HepG2 (cell line): ENCODE data around the gene CYBC1. TPM values are rescaled to one million over a fixed set of nuclear protein-coding genes. Genes with fewer than 3 reads are reported as not detected.
A peak's percentile ranks its signal among the peaks of the same experiment; 100 is the strongest.
"Not testable (repeated sequence)": the region's sequence is repeated elsewhere in the genome, so short reads cannot be mapped to it uniquely, and the experiment has no call there.

Experiments
- ATAC-seq: fragments of 200-7000 bp; cut with Tn5 transposase; 3 replicates; pipeline ENCODE4 v1.9.1; 2020; ENCODE audit warnings: mild to moderate bottlenecking, moderate library complexity
- BruUV-seq: library from RNA; stranded (reverse); fragments of 400-500 nt; replicated peaks from 2 replicates; lab custom pipeline; 2021; lab: Mats Ljungman, UMichigan
- CTCF ChIA-PET: fragments of 300-600 bp; formaldehyde crosslinking; extraction: SDS; loops from one replicate; lab custom pipeline; 2021; ENCODE audit warnings: low total read pairs, inconsistent platforms, low intra/inter-chr PET ratio; lab: Yijun Ruan, JAX
- POLR2A ChIA-PET: fragments of 350-600 bp; sonication (Branson Sonifier 250); formaldehyde crosslinking; loops from one replicate; lab custom pipeline; 2020; ENCODE audit warnings: antibody characterized with exemption, inconsistent platforms; lab: Yijun Ruan, JAX
- DNase-seq: peaks from one replicate; pipeline ENCODE4 v3.0.0-alpha.2; 2015; ENCODE audit warnings: low spot score
- FAIRE-seq: peaks from 3 replicates; lab custom pipeline; 2011; peaks lifted over from hg19 to GRCh38; lab: Jason Lieb, UNC
- H2AFZ ChIP-seq: one replicate; pipeline ENCODE4 v1.6.1; 2011; ENCODE audit warnings: low read length, inconsistent platforms
- H3K27ac ChIP-seq: fragments of 300-600 bp; 3 replicates; pipeline ENCODE4 v1.8.0; 2011; ENCODE audit warnings: mixed run types, mild to moderate bottlenecking, mixed read lengths, low read length, inconsistent platforms; ENCODE audit not compliant: insufficient read depth; ENCODE audit errors: extremely low read length
- H3K27me3 ChIP-seq, 2 experiments: fragments of 200-600 bp in 1 of 2; 2 replicates in 1 of 2; 3 replicates in 1 of 2; pipeline versions ENCODE4 v1.6.0 to v1.8.0; 2011; ENCODE audit warnings: low read length in 2 of 2, mild to moderate bottlenecking in 2 of 2, moderate library complexity in 2 of 2, inconsistent platforms in 1 of 2; ENCODE audit not compliant: insufficient read depth in 2 of 2, control insufficient read depth in 1 of 2
- H3K36me3 ChIP-seq, 2 experiments: fragments of 200-600 bp in 1 of 2; replicated peaks in 1 of 2; 2 replicates in 1 of 2; 3 replicates in 1 of 2; pipeline versions ENCODE4 v1.5.1 to v1.8.0; 2011; ENCODE audit warnings: low read length in 2 of 2, inconsistent platforms in 1 of 2; ENCODE audit not compliant: insufficient read depth in 2 of 2, control insufficient read depth in 1 of 2
- H3K4me1 ChIP-seq: 2 replicates; pipeline ENCODE4 v1.5.1; 2012; ENCODE audit warnings: low read length, inconsistent platforms; ENCODE audit not compliant: insufficient read depth
- H3K4me2 ChIP-seq: 2 replicates; pipeline ENCODE4 v1.6.0; 2011; ENCODE audit warnings: low read depth, low read length, inconsistent platforms
- H3K4me3 ChIP-seq, 3 experiments: fragments of 200-600 bp in 1 of 3; sonication (generic), shearing (Covaris generic) in 1 of 3; replicated peaks in 1 of 3; 2 replicates each; pipeline ENCODE4 v1.5.1; 2011 to 2016; ENCODE audit warnings: low read length in 3 of 3, inconsistent platforms in 2 of 3, low read depth in 2 of 3, mild to moderate bottlenecking in 2 of 3, control low read depth in 1 of 3, mixed read lengths in 1 of 3; ENCODE audit not compliant: insufficient read depth in 1 of 3
- H3K79me2 ChIP-seq: one replicate; pipeline ENCODE4 v1.6.1; 2011; ENCODE audit warnings: low read length, inconsistent platforms; ENCODE audit not compliant: insufficient read depth
- H3K9ac ChIP-seq: 2 replicates; pipeline ENCODE4 v1.6.0; 2011; ENCODE audit warnings: mild to moderate bottlenecking, low read depth, low read length, inconsistent platforms; ENCODE audit not compliant: insufficient read depth
- H3K9me3 ChIP-seq: 2 replicates; pipeline ENCODE4 v1.5.1; 2012; ENCODE audit warnings: mild to moderate bottlenecking, low read length
- H4K20me1 ChIP-seq: 2 replicates; pipeline ENCODE4 v1.6.0; 2011; ENCODE audit warnings: inconsistent platforms, mild to moderate bottlenecking, low read length, moderate library complexity; ENCODE audit not compliant: insufficient read depth
- ZNF709 ChIP-seq: sonication (generic); formaldehyde crosslinking; IDR thresholded peaks from 2 replicates; pipeline ENCODE4 v1.5.0; 2020; ENCODE audit warnings: mild to moderate bottlenecking, missing genetic modification reagents
- ZNF790 ChIP-seq: sonication (generic); formaldehyde crosslinking; IDR thresholded peaks from 2 replicates; pipeline ENCODE4 v1.8.0; 2022; ENCODE audit warnings: missing genetic modification reagents, mild to moderate bottlenecking, borderline replicate concordance
- WGBS: methylation state at CpG from one replicate; pipeline ENCODE4 v1.1.6; 2017; ENCODE audit warnings: low lambda C conversion rate; 5-methylcytosine and 5-hydroxymethylcytosine counted together
- in situ Hi-C: cut with HindIII; loops from 2 replicates; pipeline ENCODE4 v1.10.0; 2017; ENCODE audit warnings: low pct_unique_long_range_greater_than_20kb; ENCODE audit not compliant: extremely low pct_ligation_motif_present
- intact Hi-C: fragments of 100-400 bp; cut with micrococcal nuclease; formaldehyde crosslinking; loops from one replicate; pipeline ENCODE4 v1.10.0; 2022; ENCODE audit not compliant: unreplicated experiment
- polyA plus RNA-seq, 8 experiments: library from polyadenylated mRNA; depleted of rRNA in 3 of 8; stranded (reverse) in 7 of 8; unstranded in 1 of 8; fragments of >200 nt; fragmentation: Illumina TruSeq in 4 of 8; extraction: Trizol in 4 of 8; gene quantifications; 2 replicates each; pipeline versions ENCODE4 v1.2.1 to v1.2.3, GENCODE V29; 2011 to 2016; ENCODE audit warnings: low read depth in 4 of 8, missing spikeins in 1 of 8, mixed read lengths in 1 of 8; ENCODE audit not compliant: insufficient read depth in 1 of 8
- total RNA-seq, 5 experiments: library from RNA; depleted of rRNA; stranded (reverse); fragments of >200 nt; fragmentation: Illumina TruSeq; extraction: Trizol; gene quantifications; 2 replicates each; pipeline ENCODE4 v1.2.3, GENCODE V29; 2016; ENCODE audit warnings: low read depth in 1 of 5

Gene CYBC1
- total and polyA plus RNA-seq, 2 of the 13 experiments (the other 11 are each of a cell fraction or from before 2014, with no cell fraction given), result 43.4 to 44.1 TPM

GRCh38 chr17:82412081-82412480 is 38.5 kb downstream of the CYBC1 start:
- H3K9ac ChIP-seq, H2AFZ ChIP-seq, DNase-seq, H3K9me3 ChIP-seq, H3K4me3 ChIP-seq, H3K79me2 ChIP-seq, H3K27me3 ChIP-seq, BruUV-seq, ATAC-seq, H3K4me2 ChIP-seq, FAIRE-seq, H3K27ac ChIP-seq, CTCF ChIA-PET: not testable (repeated sequence)
- H3K4me1 ChIP-seq, result peaks cover 26% of the 10 kb centered on the region
- in situ Hi-C loops, result loop anchor here (5.0 kb wide), 1 partner anchor 60 kb away; no protein-coding TSS in a partner anchor
- 92% methylated on average over 16 of the region's 16 CpGs for WGBS
- peaks cover 2 to 16% of the 10 kb centered on the region in 2 experiments; a peak in 3 of 5 replicates for H3K36me3 ChIP-seq
- intact Hi-C loops, result loop anchor here (2.0 kb wide), 1 partner anchor 65 kb away; no protein-coding TSS in a partner anchor
- POLR2A ChIA-PET, result interaction anchor here (1.1 kb wide), 1 partner anchor 27 kb away, joined by 4 read pairs; no protein-coding TSS in a partner anchor
- H4K20me1 ChIP-seq, result peaks cover 18% of the 10 kb centered on the region; the same call in 1 of the 2 replicates

- no TSS peak for BruUV-seq
- Histone ChIP-seq H3K79me2 (no peaks in the 10 kb centered on the region), H3K4me1 (peaks cover 25% of the 10 kb centered on the region), H3K36me3 (peaks cover 2 to 16% of the 10 kb centered on the region in 2 experiments; a peak in 3 of 5 replicates), H3K27me3 (no peaks in the 10 kb centered on the region), H2AFZ (no peak overlapping the region), H3K27ac (no peak overlapping the region), H3K4me3 (no peak overlapping the region), H4K20me1 (peaks cover 18% of the 10 kb centered on the region; the same call in 1 of the 2 replicates), H3K9me3 (no peaks in the 10 kb centered on the region), H3K9ac (no peak overlapping the region), H3K4me2 (no peak overlapping the region)
- intact Hi-C loops (loop anchor here (2.0 kb wide), 1 partner anchor 65 kb away; no protein-coding TSS in a partner anchor), in situ Hi-C loops (loop anchor here (5.0 kb wide), 1 partner anchor 59 kb away; no protein-coding TSS in a partner anchor)
- POLR2A ChIA-PET, result no interaction called here
- CTCF ChIA-PET, result no interaction called here
- ATAC-seq, result no peak
- no peak for FAIRE-seq
- no peak for DNase-seq
- WGBS, result 98% methylated on average over 22 of the region's 24 CpGs
- TF ChIP-seq ZNF790, result no peak
- 0 out of 2 replicates have a peak, but pooled peaks have one; percentile 24 for TF ChIP-seq ZNF709 (CRISPR knock-in tag)
These were observed 39.0 kb downstream of the CYBC1 start for GRCh38 chr17:82411396-82412053.
